A549 treated with CORT108297 at 1 μM for 4 hours (cell line): ENCODE measurements around the gene ZNF682. TPM values are rescaled to one million over a fixed set of nuclear protein-coding genes. Genes with fewer than 3 reads are reported as not detected.

Source experiments
- total RNA-seq: library from RNA; stranded (reverse); fragments of 200-300 nt; extraction: Qiagen RNA extraction; gene quantifications from 5 replicates; pipeline ENCODE4 v1.2.3, GENCODE V29; 2022

Gene ZNF682
- not detected in 5 replicates for total RNA-seq

GRCh38 chr19:20039203-20039723 lies at the start of gene ZNF682:
ZNF682 (minus strand) TSS chr19:20039505; CDS start chr19:20039345, 160 bp downstream.

GRCh38 chr19:20077791-20078463 lies 38.6 kb upstream of the ZNF682 start, which contains the start of gene ZNF90:
ZNF90 (plus strand) TSS chr19:20078000; CDS start chr19:20078133, 133 bp downstream.

Other genes starting within 250 kb of the ZNF682 start
- 0.07 to 0.22 TPM (median 0.13 TPM) in 5 replicates for gene ZNF506, start 217.8 kb downstream of the ZNF682 start, total RNA-seq
- not detected in 5 replicates for gene ZNF253, start 173.6 kb downstream of the ZNF682 start, total RNA-seq
- gene ZNF93, start 138.6 kb downstream of the ZNF682 start, total RNA-seq, result not detected in 5 replicates
- not detected in 5 replicates for gene ZNF90, start 38.5 kb upstream of the ZNF682 start, total RNA-seq
- 0.15 TPM in 1 of 5 replicates, not detected in the others for gene ZNF486, start 127.7 kb upstream of the ZNF682 start, total RNA-seq